Measurements from ENCODE around the gene ZNF3.

The ZNF3 gene

DNA sequence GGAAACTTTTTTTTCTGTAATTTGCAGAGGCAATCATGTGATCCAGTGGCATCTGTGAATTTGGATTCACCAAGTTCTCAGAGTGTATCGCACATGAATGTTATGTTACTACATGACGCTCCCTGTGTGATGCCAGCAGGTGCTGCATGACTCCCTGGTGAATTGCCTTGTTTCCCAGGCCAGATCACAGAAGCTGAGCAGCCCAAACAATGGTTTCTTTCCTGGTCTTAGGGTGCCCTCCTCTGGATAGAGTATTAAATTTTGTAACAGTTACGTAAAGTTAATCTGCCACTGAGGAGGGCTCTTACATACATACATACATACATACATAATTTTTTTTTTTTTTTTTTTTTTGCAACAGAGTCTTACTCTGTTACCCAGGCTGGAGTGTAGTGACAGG is 28.3 kb downstream of the ZNF3 start:
- DNase-seq (ENCODE audit: low read depth in 2 of 2): no peak

DNA sequence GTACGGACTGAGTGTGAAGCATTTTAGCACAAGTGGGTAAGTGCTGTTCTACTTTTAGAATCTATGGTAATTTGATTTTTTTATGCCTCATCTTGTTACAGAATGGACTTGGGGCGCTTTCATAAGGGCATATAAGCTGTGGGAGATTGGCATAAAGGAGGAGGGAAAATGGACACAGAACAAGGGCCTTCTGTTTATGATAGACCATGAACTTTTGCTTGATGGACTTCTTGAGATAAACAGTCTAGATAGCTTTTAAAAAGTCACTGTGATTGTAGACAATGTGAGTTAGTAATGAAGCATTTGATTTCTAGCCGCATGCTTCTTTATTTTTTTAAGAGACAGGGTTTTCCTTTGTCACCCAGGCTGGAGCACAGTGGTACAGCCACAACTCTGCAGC is 29.9 kb downstream of the ZNF3 start:
- no peak for DNase-seq (ENCODE audit: low read depth in 2 of 2)

DNA sequence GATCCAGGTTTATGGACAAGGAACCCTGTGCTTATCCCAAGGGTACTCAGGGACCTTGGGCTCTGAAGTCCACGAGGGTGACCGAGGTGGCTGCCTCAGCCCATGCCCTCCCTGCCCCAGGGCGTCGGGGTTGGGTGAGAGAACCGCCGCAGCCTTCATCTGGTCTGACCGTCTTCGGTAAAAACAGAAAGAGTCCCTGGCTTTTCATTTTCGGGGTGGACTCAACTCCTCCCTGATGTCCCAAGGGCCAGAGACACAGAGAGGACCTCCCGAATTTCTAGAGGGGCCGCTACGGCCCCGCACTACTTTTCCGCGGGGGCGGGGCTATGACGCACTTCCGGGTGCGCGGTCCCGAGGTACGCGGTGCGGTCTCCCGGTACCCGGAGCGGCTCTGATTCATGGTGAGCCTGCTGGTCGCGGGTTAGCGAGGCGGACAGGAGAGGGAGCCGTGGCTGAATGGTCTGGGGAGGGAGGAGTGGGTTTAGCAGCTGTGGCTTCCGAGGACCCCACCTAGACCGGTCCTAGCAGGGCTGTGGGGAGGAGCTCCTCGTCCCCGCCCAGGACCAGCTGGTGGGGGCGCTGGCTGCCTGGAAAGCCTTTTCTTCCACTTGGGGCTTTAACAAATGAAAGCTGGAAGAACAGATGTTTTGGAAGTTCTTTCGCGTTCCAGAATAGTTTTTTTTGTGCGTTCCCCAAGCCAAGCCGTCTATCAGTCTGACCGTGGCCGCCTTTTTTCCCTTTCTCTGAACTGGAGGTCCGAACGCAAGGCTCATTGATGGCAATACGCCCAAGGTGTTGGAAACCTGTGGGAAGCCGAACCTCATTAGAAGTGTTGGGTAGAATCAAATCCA is 31.9 kb downstream of the ZNF3 start, which contains the start of gene ZSCAN21:
Gene ZSCAN21 (plus strand): TSS at position 334 of the 851 bp plus-strand sequence. CDS start 7,233 bp downstream, outside the sequence.
- peak; percentile 44 to 72 for DNase-seq (ENCODE audit: low read depth in 2 of 2)

DNA sequence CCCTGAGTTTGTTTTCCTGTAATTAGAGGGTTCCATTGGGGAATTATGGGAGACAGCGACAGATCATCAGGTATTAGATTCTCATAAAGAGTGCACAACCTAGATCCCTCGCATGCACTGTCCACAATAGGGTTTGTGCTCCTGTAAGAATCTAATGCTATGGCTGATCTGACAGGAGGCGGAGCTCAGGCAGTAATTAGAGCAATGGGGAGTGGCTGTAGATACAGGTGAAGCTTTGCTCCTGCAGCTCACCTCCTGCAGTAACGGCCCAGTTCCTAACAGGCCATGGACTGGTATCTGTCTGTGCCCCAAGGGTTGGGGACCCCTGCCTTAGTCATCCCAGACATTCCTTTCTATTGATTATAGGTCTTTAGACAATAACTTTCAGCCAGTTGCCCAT is 32.8 kb downstream of the ZNF3 start:
- no peak for DNase-seq (ENCODE audit: low read depth in 2 of 2)

DNA sequence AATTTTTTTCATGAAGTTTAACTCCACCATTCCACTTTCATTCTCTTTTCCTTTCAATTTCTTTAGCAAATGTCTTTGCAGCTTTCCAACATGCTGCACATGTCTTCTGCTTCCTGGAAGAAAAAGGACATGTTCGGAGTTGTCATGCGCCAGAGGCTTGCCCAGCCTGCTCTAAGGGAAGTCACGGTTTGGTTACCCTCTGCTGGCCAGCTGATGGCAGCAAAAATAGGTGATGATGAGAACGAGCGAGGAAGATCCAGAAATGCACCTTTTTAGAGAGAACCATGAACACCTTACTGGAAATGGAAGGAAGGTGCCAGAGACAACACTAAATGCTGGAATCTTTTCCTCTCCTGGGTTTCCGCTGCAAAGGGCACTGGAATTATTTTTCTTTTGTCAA is 36.8 kb downstream of the ZNF3 start:
- DNase-seq (ENCODE audit: low read depth in 2 of 2): no peak

DNA sequence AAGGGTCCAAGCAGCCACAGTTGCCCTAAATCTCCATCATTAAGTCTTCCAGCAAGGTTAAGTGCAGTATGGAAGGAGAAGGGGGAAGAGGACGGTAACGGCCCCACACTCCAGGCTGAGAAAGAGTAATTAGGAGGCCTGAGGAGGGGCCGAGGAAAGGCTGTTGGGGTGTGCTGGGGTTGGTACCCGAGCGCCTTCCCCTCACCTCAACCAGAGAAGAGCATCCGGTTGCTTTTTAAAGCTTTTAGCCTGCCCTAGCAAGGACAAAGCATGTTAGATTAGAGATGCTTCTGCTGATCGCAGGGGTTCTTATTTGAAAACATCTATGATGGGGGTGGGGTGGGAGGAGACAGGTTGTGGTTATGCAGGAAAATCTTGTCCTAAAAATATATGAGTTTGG is 40.9 kb downstream of the ZNF3 start:
- DNase-seq (ENCODE audit: low read depth in 2 of 2): no peak

DNA sequence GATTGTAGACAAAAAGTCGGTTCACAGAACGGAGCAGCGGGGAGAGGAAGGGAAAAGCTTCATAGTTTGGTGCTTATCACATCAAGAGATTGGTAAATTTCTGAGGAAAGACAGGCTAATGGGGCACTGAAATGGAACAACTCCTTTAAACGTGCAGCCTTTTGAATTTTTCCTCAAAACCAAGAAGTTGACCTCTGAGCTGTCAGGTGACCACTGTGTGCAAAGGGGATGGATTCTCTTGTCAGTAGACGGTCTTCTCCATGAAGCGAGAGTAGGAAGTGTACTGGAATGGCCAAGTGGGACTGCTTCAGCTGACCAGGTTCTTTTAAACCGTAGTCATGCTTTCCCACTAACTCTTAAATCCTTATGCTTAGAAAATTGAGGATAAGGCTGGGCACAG is 43.2 kb downstream of the ZNF3 start:
- no peak for DNase-seq (ENCODE audit: low read depth in 2 of 2)

DNA sequence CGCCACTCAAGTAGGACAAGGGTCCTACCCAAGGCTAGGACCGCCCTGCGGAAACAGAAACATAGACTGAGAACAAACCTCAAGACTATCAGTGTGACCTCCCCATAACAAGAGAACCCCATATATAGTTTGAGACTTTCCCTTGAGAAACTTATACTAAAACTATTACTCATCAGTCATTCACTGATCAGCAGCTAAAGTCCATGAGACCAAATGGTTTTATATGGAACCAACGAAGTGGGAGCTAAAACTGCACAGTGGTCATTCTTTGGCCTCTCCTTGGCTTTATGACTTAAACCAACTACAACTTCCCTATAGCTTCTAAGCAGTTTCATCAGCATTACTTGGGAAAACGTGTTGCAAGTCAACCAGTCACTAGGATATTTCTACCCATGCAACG is 45.6 kb downstream of the ZNF3 start:
- no peak for DNase-seq (ENCODE audit: low read depth in 2 of 2)

DNA sequence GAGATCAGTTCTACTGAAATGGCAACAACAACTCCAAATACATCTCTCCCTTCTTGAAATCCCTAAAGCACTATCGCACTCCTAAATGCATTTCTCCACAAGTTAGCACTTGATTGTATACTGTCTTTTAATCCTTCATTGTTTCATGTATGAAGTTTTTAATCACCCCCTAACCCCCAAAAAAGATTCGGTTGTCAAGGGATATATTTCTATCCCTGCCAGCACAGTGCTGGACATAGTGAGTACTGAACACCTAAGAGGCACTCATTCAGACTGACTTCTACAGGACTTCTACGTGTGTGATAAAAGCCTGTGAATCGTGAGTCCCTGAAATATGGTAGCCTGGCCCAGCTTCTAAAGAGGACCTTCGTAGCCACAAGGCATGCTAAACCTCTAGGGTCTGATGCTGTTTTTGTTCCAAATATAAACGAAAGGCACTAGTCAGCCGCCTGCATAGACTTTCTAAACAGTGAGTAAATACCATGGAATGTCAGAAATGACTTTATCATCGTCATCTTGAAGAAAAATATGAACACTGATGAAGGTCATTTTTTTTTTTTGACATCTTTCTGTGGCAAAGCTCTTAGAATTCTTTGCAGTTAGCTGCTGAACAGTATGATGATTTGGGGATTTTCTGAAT is 46.5 kb downstream of the ZNF3 start:
- no peak for DNase-seq (ENCODE audit: low read depth in 2 of 2)

DNA sequence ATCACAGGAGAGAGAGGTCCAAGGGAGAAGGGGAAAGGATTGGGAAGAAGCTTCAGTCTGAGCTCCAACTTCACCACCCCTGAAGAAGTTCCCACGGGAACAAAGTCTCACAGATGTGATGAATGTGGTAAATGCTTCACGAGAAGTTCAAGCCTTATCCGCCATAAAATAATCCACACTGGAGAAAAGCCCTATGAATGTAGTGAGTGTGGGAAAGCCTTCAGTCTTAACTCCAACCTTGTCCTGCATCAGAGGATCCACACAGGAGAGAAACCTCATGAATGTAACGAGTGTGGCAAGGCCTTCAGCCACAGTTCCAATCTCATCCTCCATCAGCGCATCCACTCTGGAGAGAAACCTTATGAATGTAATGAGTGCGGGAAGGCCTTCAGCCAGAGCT is 48.0 kb downstream of the ZNF3 start:
- DNase-seq (ENCODE audit: low read depth in 2 of 2): no peak

DNA sequence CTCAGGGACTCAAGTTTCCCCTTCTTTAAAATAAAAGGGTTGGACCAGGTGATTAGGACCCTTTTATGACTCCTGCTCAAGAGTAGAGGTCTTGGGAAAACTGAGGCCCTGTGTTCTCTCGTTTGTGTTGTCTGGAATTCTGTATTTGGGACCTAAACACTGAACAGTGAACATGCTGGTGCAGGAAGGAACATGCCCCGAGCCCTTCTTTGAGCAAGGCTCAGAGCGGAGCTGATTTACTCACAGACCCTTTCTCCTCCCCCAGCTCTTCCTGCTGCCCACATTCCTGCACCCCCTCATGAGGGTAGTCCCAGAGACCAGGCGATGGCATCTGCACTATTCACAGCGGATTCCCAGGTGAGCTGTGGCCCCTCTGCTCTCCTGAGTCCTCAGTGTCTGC is 51.9 kb downstream of the ZNF3 start:
- no peak for DNase-seq (ENCODE audit: low read depth in 2 of 2)

DNA sequence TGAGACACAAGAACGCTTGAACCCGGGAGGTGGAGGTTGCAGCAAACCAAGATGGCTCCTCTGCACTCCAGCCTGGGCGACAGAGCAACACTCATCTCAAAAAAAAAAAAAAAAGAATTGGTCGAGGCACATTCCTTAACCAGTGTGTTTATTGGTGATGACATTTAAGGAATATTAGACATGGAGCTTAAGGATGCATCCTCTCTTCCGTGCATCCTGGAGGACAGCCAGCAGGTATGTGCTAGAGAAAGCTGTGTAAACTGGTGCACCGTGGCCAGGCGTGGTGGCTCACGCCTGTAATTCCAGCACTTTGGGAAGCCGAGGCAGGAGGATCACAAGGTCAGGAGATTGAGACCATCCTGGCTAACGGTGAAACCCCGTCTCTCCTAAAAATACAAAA is 54.3 kb downstream of the ZNF3 start:
- no peak for DNase-seq (ENCODE audit: low read depth in 2 of 2)

DNA sequence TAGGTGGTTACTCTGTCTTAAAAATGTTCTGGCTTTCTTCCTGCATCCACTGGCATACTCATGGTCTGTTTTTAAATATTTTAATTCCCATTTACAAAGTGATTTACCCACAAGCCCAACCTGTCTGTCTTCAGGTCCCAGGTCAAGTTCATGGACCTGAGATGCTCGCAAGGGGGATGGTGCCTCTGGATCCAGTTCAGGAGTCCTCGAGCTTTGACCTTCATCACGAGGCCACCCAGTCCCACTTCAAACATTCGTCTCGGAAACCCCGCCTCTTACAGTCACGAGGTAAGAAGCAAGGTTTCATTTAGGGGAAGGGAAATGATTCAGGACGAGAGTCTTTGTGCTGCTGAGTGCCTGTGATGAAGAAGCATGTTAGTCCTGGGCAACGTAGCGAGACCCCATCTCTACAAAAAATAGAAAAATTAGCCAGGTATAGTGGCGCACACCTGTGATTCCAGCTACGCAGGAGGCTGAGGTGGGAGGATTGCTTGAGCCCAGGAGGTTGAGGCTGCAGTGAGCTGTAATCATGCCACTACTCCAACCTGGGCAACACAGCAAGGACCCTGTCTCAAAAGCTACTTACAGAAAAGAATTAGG is 57.4 kb downstream of the ZNF3 start:
- DNase-seq (ENCODE audit: low read depth in 2 of 2): no peak

DNA sequence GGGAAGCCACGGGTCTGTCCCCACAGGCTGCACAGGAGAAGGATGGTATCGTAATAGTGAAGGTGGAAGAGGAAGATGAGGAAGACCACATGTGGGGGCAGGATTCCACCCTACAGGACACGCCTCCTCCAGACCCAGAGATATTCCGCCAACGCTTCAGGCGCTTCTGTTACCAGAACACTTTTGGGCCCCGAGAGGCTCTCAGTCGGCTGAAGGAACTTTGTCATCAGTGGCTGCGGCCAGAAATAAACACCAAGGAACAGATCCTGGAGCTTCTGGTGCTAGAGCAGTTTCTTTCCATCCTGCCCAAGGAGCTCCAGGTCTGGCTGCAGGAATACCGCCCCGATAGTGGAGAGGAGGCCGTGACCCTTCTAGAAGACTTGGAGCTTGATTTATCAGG is 58.0 kb downstream of the ZNF3 start:
- DNase-seq (ENCODE audit: low read depth in 2 of 2): no peak

DNA sequence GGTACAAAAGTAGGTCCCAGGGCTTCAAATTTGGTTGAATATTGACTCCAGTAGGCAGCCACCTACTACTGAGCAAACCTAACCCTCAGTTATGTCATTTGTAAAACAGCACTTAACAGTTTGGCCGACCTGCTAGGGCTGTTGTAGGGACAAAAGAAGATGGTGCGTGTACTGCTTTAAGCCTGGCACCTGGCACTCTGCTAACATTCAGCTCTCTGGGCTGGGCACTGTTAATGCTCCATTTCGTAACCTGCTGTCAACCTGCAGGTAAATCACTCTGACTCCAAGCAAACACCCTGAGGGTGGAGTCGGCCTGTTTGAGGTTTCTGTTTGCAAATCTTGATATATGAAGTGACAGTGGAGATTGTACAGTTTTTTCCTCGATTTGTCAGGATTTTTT is 58.9 kb downstream of the ZNF3 start:
- DNase-seq (ENCODE audit: low read depth in 2 of 2): no peak

DNA sequence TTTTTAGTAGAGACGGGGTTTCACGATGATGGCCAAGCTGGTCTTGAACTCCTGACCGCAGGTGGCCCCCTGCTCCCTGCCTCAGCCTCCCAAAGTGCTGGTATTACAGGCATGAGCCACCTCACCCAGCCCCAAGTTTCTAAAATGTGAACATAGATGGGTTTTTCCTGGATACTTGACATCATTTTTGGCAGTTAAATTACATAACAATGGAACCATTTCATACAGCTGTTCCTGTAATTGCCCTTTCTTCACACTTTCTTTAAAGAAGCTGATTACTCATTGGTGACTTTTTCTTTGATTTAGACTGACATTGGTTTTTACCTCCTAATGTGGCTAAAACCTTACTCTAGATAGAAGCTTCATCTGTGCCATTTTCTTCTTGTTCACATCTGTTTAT is 60.2 kb downstream of the ZNF3 start:
- DNase-seq (ENCODE audit: low read depth in 2 of 2): no peak
